ENCODE data around the gene TAS2R60. TPM values are rescaled to one million over a fixed set of nuclear protein-coding genes. Genes with fewer than 3 reads are reported as not detected.
"Not testable (repeated sequence)": the region's sequence is repeated elsewhere in the genome, so short reads cannot be mapped to it uniquely, and the experiment has no call there.

Gene TAS2R60
- total RNA-seq, result not detected
- long read RNA-seq, result 0 reads

GRCh38 chr7:143443153-143443552, at the start of gene TAS2R60:
Gene TAS2R60 (plus strand): TSS chr7:143443453. CDS start chr7:143443453, 0 bp downstream.
- intact Hi-C loops (cut with DNase I), result no loop called here
- no peak for ATAC-seq
- no peak for DNase-seq (ENCODE audit: missing footprints)

- DNase-seq (ENCODE audit: missing footprints) (no peak), ATAC-seq (no peak)
- intact Hi-C loops (cut with DNase I), result loop anchor here (10.0 kb wide), 1 partner anchor 511 kb away; the partner anchor contains the start of gene TCAF1
These were observed 49.2 kb upstream of the TAS2R60 start for GRCh38 chr7:143394068-143394467.

- ATAC-seq (no peak), DNase-seq (ENCODE audit: missing footprints) (peak; percentile 15)
- intact Hi-C loops (cut with DNase I), result loop anchor here (10.0 kb wide), 1 partner anchor 510 kb away; the partner anchor contains the start of gene TCAF1
These were observed 48.5 kb upstream of the TAS2R60 start for GRCh38 chr7:143394777-143395176.

GRCh38 chr7:143395187-143396149, 47.8 kb upstream of the TAS2R60 start:
- ATAC-seq (peak; percentile 12), DNase-seq (ENCODE audit: missing footprints) (peak; percentile 60)
- intact Hi-C loops (cut with DNase I), result loop anchor here (10.0 kb wide), 1 partner anchor 509 kb away; the partner anchor contains the start of gene TCAF1

- ATAC-seq (no peak), DNase-seq (ENCODE audit: missing footprints) (peak; percentile 39)
- intact Hi-C loops (cut with DNase I), result loop anchor here (10.0 kb wide), 1 partner anchor 509 kb away; the partner anchor contains the start of gene TCAF1
These were observed 47.1 kb upstream of the TAS2R60 start for GRCh38 chr7:143396182-143396581.

GRCh38 chr7:143396625-143397556, 46.4 kb upstream of the TAS2R60 start:
- intact Hi-C loops (cut with DNase I), result loop anchor here (10.0 kb wide), 1 partner anchor 508 kb away; the partner anchor contains the start of gene TCAF1
- ATAC-seq, result peak; percentile 23
- peak; percentile 78 for DNase-seq (ENCODE audit: missing footprints)

- peak; percentile 43 for DNase-seq (ENCODE audit: missing footprints)
- intact Hi-C loops (cut with DNase I), result loop anchor here (10.0 kb wide), 1 partner anchor 507 kb away; the partner anchor contains the start of gene TCAF1
- ATAC-seq, result no peak
These were observed 45.3 kb upstream of the TAS2R60 start for GRCh38 chr7:143397710-143398530.

GRCh38 chr7:143398616-143399015, 44.6 kb upstream of the TAS2R60 start:
- ATAC-seq (no peak), DNase-seq (ENCODE audit: missing footprints) (peak; percentile 25)
- intact Hi-C loops (cut with DNase I), result loop anchor here (10.0 kb wide), 1 partner anchor 506 kb away; the partner anchor contains the start of gene TCAF1

GRCh38 chr7:143399151-143399550, 44.1 kb upstream of the TAS2R60 start:
- DNase-seq (ENCODE audit: missing footprints) (peak; percentile 4), ATAC-seq (no peak)
- intact Hi-C loops (cut with DNase I), result loop anchor here (10.0 kb wide), 1 partner anchor 506 kb away; the partner anchor contains the start of gene TCAF1

- intact Hi-C loops (cut with DNase I), result loop anchor here (10.0 kb wide), 1 partner anchor 505 kb away; the partner anchor contains the start of gene TCAF1
- DNase-seq (ENCODE audit: missing footprints) (peak; percentile 23), ATAC-seq (no peak)
These were observed 43.6 kb upstream of the TAS2R60 start for GRCh38 chr7:143399642-143400041.

- intact Hi-C loops (cut with DNase I), result no loop called here
- peak; percentile 32 for DNase-seq (ENCODE audit: missing footprints)
- ATAC-seq, result no peak
These were observed 42.0 kb upstream of the TAS2R60 start for GRCh38 chr7:143401265-143401664.

- ATAC-seq; DNase-seq (ENCODE audit: missing footprints); intact Hi-C loops (cut with DNase I): not testable (repeated sequence)
These were observed 41.0 kb upstream of the TAS2R60 start for GRCh38 chr7:143402233-143402632.

- DNase-seq (ENCODE audit: missing footprints) (peak; percentile 88), ATAC-seq (peak; percentile 85)
- intact Hi-C loops (cut with DNase I), result no loop called here
These were observed 37.9 kb upstream of the TAS2R60 start for GRCh38 chr7:143405173-143406001.

GRCh38 chr7:143406002-143406357, 37.3 kb upstream of the TAS2R60 start:
- intact Hi-C loops (cut with DNase I), result no loop called here
- ATAC-seq, result no peak

GRCh38 chr7:143407287-143408251, 35.7 kb upstream of the TAS2R60 start:
- intact Hi-C loops (cut with DNase I), result no loop called here
- DNase-seq (ENCODE audit: missing footprints) (peak; percentile 49), ATAC-seq (no peak)

More at GRCh38 chr7:143406002-143406357, 37.3 kb upstream of the TAS2R60 start:
- peak; percentile 44 for DNase-seq (ENCODE audit: missing footprints)

GRCh38 chr7:143408252-143408685, 35.0 kb upstream of the TAS2R60 start:
- ATAC-seq (no peak), DNase-seq (ENCODE audit: missing footprints) (peak; percentile 64)
- intact Hi-C loops (cut with DNase I), result no loop called here

Data from Right ventricle myocardium inferior (tissue), 1 donor.